DOHH2 (cell line): ENCODE measurements around the gene UBE2H.

Experiments
- CTCF ChIP-seq: fragments of 200-600 bp; sonication (generic); IDR thresholded peaks from one replicate; pipeline ENCODE4 v1.5.1; 2014; ENCODE audit warnings: antibody characterized with exemption, mild to moderate bottlenecking, low read depth, low read length; ENCODE audit not compliant: poor library complexity, severe bottlenecking
- EZH2phosphoT487 ChIP-seq: fragments of 200-600 bp; sonication (generic); IDR thresholded peaks from 2 replicates; pipeline ENCODE4 v1.6.1; 2017; ENCODE audit warnings: borderline replicate concordance, mild to moderate bottlenecking, antibody characterized with exemption, low read length, moderate library complexity, mixed read lengths

- TF ChIP-seq CTCF (no peak), EZH2phosphoT487 (no peak)
Observed at GRCh38 chr7:129883151-129883550, 69.6 kb downstream of the UBE2H start.
